Measurements from ENCODE around the gene CCR7.

GRCh38 chr17:40607641-40608040 is 42.4 kb upstream of the CCR7 start:
- TF ChIP-seq CTCF (conservative IDR thresholded peaks at IDR 0.05; ENCODE audit: low read depth, low read length): no peak
- TF ChIP-seq POLR2A (IDR thresholded peaks at IDR 0.05; ENCODE audit: low read depth, low read length): no peak
- TF ChIP-seq USF2 (IDR thresholded peaks at IDR 0.05; ENCODE audit: low read depth, low read length): no peak
- TF ChIP-seq FOS (IDR thresholded peaks at IDR 0.05; ENCODE audit: low read depth, low read length): no peak
- no peak for TF ChIP-seq ELK1 (IDR thresholded peaks at IDR 0.05; ENCODE audit: borderline replicate concordance, low read depth, low read length)

All from IMR-90 (cell line).